Measurements from ENCODE around the gene TRABD. TPM values are rescaled to one million over a fixed set of nuclear protein-coding genes. Genes with fewer than 3 reads are reported as not detected.
A peak's percentile ranks its signal among the peaks of the same experiment; 100 is the strongest.

Gene TRABD
- total RNA-seq, 1 donor from 2014 or later = 40.3 TPM

DNA sequence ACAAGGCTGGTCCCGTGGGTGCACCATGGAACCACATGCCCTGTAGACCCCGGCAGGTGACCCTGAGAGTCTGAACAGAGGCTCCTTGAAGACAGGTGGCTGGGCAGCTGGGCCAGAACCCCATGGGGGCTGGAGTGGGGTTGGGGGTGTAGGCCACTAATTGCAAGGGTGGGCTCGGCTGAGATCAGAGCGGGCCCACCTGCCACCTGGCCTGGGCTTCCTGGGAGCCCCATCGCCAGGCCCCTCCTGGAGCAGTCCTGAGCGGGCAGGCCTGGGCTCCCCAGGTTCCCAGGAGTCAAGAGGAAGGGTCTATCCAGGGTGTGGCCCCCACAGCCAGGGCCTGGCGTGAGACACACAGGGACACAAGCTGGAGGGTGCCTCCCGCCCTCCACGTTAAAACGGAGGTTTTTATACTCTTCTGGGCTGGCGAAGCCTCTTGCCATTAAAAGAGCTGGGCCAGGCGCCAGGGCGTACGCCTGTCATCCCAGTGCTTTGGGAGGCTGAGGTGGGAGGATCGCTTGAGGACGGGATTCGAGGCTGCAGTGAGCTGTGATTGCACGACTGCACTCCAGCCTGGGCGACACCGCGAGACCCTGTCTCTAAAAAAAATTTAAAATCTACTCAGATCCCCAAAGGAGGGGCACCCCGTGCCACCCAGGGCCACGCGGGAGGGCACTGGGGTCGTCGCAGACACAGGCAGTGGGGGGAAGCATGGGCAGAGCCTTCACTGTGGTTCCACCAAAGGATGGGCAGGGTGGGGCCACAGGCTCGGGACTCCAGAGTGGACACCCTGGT lies 4.8 kb upstream of the TRABD start:
- no peak for DNase-seq (ENCODE audit: extremely low spot score in 2 of 2)
- intact Hi-C loops (cut with DNase I) = no loop called here
- Histone ChIP-seq H3K36me3 (no peaks in the 10 kb centered on the region), H3K27me3 (no peaks in the 10 kb centered on the region), H3K4me1 (peaks cover 21% of the 10 kb centered on the region), H3K9me3 (no peaks in the 10 kb centered on the region), H3K27ac (no peak overlapping the region), H3K4me3 (no peak overlapping the region)
- TF ChIP-seq CTCF (IDR thresholded peaks at IDR 0.05) (no peak), POLR2AphosphoS5 (IDR thresholded peaks at IDR 0.05; ENCODE audit: insufficient read depth in 1 of 2, low read depth in 1 of 2) (no peak), POLR2A (IDR thresholded peaks at IDR 0.05) (no peak)

DNA sequence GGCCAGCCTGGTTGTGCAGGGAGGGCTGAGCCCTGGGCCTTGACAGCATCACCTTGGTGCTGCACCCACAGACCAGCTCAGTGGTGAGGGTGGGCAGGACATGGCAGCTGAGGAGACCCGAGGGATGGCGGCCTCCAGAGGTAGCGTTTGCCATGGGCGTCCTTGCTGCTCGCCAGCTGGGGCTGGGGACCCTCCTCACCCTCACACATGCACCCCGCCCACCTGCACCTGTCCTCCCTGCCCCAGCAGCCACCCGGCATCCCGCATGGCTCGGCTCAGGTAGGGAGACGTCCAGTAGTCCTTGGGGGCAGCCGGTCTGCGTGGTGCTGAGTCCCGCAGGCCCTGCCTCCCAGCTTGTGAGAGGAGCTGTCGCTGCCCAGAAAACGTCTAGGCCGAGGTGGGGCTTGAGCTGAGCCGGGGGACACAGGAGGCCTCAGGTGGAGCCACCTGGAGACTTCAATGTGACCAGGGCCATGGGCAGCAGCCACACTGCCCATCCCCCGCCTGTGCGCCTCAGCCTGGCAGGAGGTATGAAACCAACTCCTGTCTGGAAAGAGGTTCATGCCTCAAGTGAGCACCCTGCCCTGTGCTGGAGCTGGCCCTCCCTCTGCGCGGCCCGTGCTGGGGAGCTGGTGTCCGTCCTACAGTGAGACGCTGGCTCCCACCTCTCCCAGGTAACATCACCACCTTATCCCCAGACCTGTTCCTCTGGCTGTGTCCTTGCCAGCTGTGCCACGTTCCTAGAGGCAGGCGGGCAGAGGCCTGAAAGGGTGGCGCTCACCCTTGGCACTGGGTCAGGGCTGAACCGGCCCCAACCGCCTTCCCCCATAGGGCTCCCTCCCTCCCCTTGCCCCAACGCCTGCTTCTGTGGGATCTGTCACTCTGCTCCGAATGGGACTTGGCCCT lies 3.3 kb upstream of the TRABD start:
- H3K36me3 ChIP-seq = no peaks in the 10 kb centered on the region
- TF ChIP-seq CTCF (IDR thresholded peaks at IDR 0.05) = no peak
- no peak for TF ChIP-seq POLR2AphosphoS5 (IDR thresholded peaks at IDR 0.05; ENCODE audit: insufficient read depth in 1 of 2, low read depth in 1 of 2)
- no peak for TF ChIP-seq POLR2A (IDR thresholded peaks at IDR 0.05)
- no peak overlapping the region for H3K4me3 ChIP-seq
- H3K9me3 ChIP-seq = no peaks in the 10 kb centered on the region
- DNase-seq (ENCODE audit: extremely low spot score in 2 of 2) = no peak
- no peak overlapping the region for H3K27ac ChIP-seq
- peaks cover 31% of the 10 kb centered on the region for H3K4me1 ChIP-seq
- intact Hi-C loops (cut with DNase I) = no loop called here
- no peaks in the 10 kb centered on the region for H3K27me3 ChIP-seq

DNA sequence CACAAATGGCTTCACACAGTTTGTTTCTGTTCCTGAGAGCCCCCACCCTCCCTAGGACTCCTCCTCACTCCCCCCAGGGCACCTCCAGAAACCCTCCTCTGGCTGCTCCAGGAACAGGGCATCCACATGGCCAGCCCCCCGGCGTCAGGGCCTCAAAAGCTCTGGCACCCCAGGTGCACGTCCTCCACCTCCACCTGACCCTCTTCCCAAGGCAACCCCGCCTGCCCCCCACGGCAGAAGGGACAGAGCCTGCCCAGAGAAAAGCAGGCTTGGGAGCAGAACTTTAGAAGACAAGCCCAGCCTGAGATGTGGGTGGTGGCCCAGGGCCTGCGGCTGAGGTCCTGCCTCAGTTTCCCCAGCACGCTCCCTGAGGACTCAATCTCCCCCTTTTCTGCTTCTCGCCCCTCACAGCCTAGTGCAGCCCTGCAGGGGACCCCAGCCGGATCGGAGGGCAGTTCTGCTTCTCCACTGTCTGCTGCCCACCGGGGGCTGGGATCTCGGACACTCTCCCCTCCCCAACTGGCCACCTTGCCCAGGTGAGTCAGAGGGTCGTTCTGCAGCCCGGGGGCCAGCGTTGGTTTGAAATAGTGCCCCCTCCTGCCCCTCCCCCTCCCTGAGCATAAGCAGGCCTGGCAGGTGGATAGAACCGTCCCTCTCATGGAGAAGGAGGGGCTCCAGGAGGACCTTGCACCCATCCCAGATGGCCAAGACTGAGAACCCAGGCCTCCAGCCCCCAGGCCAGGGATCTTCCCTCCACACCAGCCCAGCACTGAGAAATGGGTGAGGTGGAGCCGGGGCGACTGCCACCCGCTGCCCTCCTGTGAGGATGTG lies 2.4 kb upstream of the TRABD start:
- H3K36me3 ChIP-seq = no peaks in the 10 kb centered on the region
- H3K4me1 ChIP-seq = peaks cover 35% of the 10 kb centered on the region
- H3K27me3 ChIP-seq = no peaks in the 10 kb centered on the region
- no peak for DNase-seq (ENCODE audit: extremely low spot score in 2 of 2)
- TF ChIP-seq POLR2A (IDR thresholded peaks at IDR 0.05) = no peak
- TF ChIP-seq POLR2AphosphoS5 (IDR thresholded peaks at IDR 0.05; ENCODE audit: insufficient read depth in 1 of 2, low read depth in 1 of 2) = no peak
- no peak for TF ChIP-seq CTCF (IDR thresholded peaks at IDR 0.05)
- peak overlapping the region; percentile 63 for H3K27ac ChIP-seq
- no peak overlapping the region for H3K4me3 ChIP-seq
- no peaks in the 10 kb centered on the region for H3K9me3 ChIP-seq
- intact Hi-C loops (cut with DNase I) = no loop called here

DNA sequence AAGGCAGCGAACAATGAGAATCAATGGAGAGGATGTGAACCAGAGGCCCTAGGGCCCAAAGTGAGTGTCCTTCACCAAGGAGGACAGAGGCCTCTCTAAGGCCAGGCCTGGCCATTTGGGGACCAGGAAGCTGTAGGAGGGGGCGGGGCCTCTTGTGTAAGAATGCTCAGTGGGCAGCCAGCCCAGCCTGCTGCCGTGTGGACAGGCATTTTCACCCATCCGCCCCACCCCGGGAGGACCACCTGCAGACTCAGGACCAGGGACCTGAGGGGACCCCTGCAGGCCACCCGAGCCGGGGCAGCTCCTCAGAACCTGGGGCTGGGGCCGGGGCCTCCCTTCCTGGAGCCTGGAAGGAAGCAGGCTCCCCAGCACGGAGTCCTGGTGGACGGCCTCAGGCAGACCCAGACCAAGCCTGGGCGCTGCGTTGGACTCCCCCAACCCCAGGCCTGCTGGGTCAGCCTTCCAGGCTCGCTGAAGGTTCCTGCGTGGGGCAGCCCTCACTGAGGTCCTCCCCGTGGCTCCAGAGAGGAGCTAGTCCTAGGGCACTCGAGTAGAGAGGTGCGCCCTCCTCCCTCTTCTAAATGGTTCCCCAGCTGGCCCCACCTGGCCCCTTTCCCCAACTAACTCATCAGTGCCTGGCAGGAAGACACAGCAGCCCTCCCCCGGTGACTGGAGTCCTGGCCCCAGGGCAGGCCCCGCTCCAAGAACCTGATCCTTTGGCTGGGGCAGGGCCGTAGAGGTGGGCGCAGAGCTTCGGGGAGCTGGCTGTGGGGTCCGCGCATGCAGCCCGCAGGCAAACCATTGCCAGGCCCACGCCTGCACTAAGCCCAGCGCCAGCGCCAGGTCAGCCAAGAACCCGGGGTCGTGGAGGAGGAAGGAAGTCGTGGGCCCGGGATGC lies 1.5 kb upstream of the TRABD start:
- Histone ChIP-seq H3K4me1 (peaks cover 43% of the 10 kb centered on the region), H3K36me3 (no peaks in the 10 kb centered on the region), H3K27ac (peak overlapping the region; percentile 63), H3K9me3 (no peaks in the 10 kb centered on the region), H3K4me3 (peak overlapping the region; percentile 65 to 78), H3K27me3 (no peaks in the 10 kb centered on the region)
- no peak for DNase-seq (ENCODE audit: extremely low spot score in 2 of 2)
- TF ChIP-seq POLR2AphosphoS5 (IDR thresholded peaks at IDR 0.05; ENCODE audit: insufficient read depth in 1 of 2, low read depth in 1 of 2) = no peak
- TF ChIP-seq CTCF (IDR thresholded peaks at IDR 0.05) = no peak
- TF ChIP-seq POLR2A (IDR thresholded peaks at IDR 0.05) = no peak
- intact Hi-C loops (cut with DNase I) = no loop called here

Measured in vagina (tissue), 2 donors.